HL-60/S4 (cell line): ENCODE results near the gene ZSWIM7.

ENCODE experiments used
- in situ Hi-C: fragments of 300-500 bp; cut with MboI; formaldehyde crosslinking; loops from 2 replicates; pipeline ENCODE4 v1.14.3; 2022; ENCODE audit warnings: low sequenced_read_pairs

Gene ZSWIM7

GRCh38 chr17:15999141-15999973 is at the start of gene ZSWIM7, which contains the start of gene TTC19:
Gene ZSWIM7, minus strand, starts transcription at chr17:15999704. Its CDS starts 110 bp downstream, at chr17:15999594.
Gene TTC19, plus strand, starts transcription at chr17:15999824. Its CDS starts 25 bp downstream, at chr17:15999849.
- in situ Hi-C loops, result loop anchor here (25.0 kb wide), 1 partner anchor 162 kb away; no protein-coding TSS in a partner anchor

GRCh38 chr17:16048811-16049449 is 49.4 kb upstream of the ZSWIM7 start:
- in situ Hi-C loops, result no loop called here

- in situ Hi-C loops, result no loop called here
These were observed 47.5 kb upstream of the ZSWIM7 start for GRCh38 chr17:16046966-16047365.

- in situ Hi-C loops, result no loop called here
These were observed 45.0 kb upstream of the ZSWIM7 start for GRCh38 chr17:16044487-16044886.

GRCh38 chr17:16040710-16041251 is 41.3 kb upstream of the ZSWIM7 start:
- in situ Hi-C loops, result no loop called here

GRCh38 chr17:16037636-16038035 is 38.1 kb upstream of the ZSWIM7 start:
- in situ Hi-C loops, result no loop called here

- in situ Hi-C loops, result no loop called here
These were observed 36.8 kb upstream of the ZSWIM7 start for GRCh38 chr17:16036261-16036660.

GRCh38 chr17:16033729-16034349 is 34.3 kb upstream of the ZSWIM7 start:
- in situ Hi-C loops, result no loop called here

- in situ Hi-C loops, result no loop called here
These were observed 28.4 kb upstream of the ZSWIM7 start for GRCh38 chr17:16027708-16028584.

- in situ Hi-C loops, result no loop called here
These were observed 27.4 kb upstream of the ZSWIM7 start for GRCh38 chr17:16026895-16027294.

GRCh38 chr17:16025202-16025601 is 25.7 kb upstream of the ZSWIM7 start:
- in situ Hi-C loops, result no loop called here

GRCh38 chr17:16023881-16024280 is 24.4 kb upstream of the ZSWIM7 start:
- in situ Hi-C loops, result no loop called here

GRCh38 chr17:16019347-16019746 is 19.8 kb upstream of the ZSWIM7 start:
- in situ Hi-C loops, result no loop called here

GRCh38 chr17:16013943-16014407 is 14.5 kb upstream of the ZSWIM7 start:
- in situ Hi-C loops, result no loop called here

GRCh38 chr17:16007439-16007838 is 7.9 kb upstream of the ZSWIM7 start:
- in situ Hi-C loops, result no loop called here

GRCh38 chr17:16005636-16006035 is 6.1 kb upstream of the ZSWIM7 start:
- in situ Hi-C loops, result no loop called here

GRCh38 chr17:16003841-16004240 is 4.3 kb upstream of the ZSWIM7 start:
- in situ Hi-C loops, result no loop called here

GRCh38 chr17:16002708-16003260 is 3.3 kb upstream of the ZSWIM7 start:
- in situ Hi-C loops, result no loop called here

GRCh38 chr17:16001226-16001897 is 1.9 kb upstream of the ZSWIM7 start:
- in situ Hi-C loops, result no loop called here
